Erythroblast (primary cell): ENCODE results near the gene HCST.

Source experiments
- DNase-seq, 2 experiments: peaks; one replicate each; lab custom pipeline; 2025; lab: John Stamatoyannopoulos, UW
- GATA1 ChIP-seq: IDR thresholded peaks from 2 replicates; pipeline ENCODE4 v1.6.1; 2011; ENCODE audit warnings: low read depth, mild to moderate bottlenecking, control low read depth, low read length, moderate library complexity
- POLR2A ChIP-seq: IDR thresholded peaks from 2 replicates; pipeline ENCODE4 v1.6.1; 2011; ENCODE audit warnings: mild to moderate bottlenecking, low read length

Gene HCST

GRCh38 chr19:35901854-35902661 is at the start of gene HCST:
HCST (plus strand) TSS chr19:35902529; CDS start chr19:35902594, 65 bp downstream.
- DNase-seq: no peak
- TF ChIP-seq POLR2A (no peak), GATA1 (no peak)

GRCh38 chr19:35853038-35853756 is 49.1 kb upstream of the HCST start:
- DNase-seq: no peak
- TF ChIP-seq GATA1 (no peak), POLR2A (no peak)

- TF ChIP-seq GATA1 (no peak), POLR2A (no peak)
- DNase-seq: no peak
These were observed 45.7 kb upstream of the HCST start, which contains the start of gene KIRREL2 for GRCh38 chr19:35856546-35857149. KIRREL2 (plus strand) TSS chr19:35856911; CDS start chr19:35857120, 209 bp downstream.

GRCh38 chr19:35858311-35858710 is 44.0 kb upstream of the HCST start:
- DNase-seq: no peak

GRCh38 chr19:35859414-35859813 is 42.9 kb upstream of the HCST start:
- no peak for TF ChIP-seq GATA1
- TF ChIP-seq POLR2A: no peak

More at GRCh38 chr19:35858311-35858710, 44.0 kb upstream of the HCST start:
- TF ChIP-seq POLR2A: no peak
- no peak for TF ChIP-seq GATA1

GRCh38 chr19:35860436-35860817 is 41.9 kb upstream of the HCST start:
- TF ChIP-seq POLR2A: no peak
- TF ChIP-seq GATA1: no peak

More at GRCh38 chr19:35859414-35859813, 42.9 kb upstream of the HCST start:
- no peak for DNase-seq

GRCh38 chr19:35860818-35861639 is 41.3 kb upstream of the HCST start:
- no peak for DNase-seq
- TF ChIP-seq GATA1 (no peak), POLR2A (no peak)

More at GRCh38 chr19:35860436-35860817, 41.9 kb upstream of the HCST start:
- no peak for DNase-seq

- no peak for DNase-seq
- TF ChIP-seq POLR2A: no peak
- no peak for TF ChIP-seq GATA1
These were observed 40.6 kb upstream of the HCST start for GRCh38 chr19:35861640-35862160.

GRCh38 chr19:35862528-35862927 is 39.8 kb upstream of the HCST start:
- DNase-seq: no peak
- TF ChIP-seq POLR2A: no peak
- no peak for TF ChIP-seq GATA1

- no peak for TF ChIP-seq POLR2A
- no peak for TF ChIP-seq GATA1
- no peak for DNase-seq
These were observed 39.3 kb upstream of the HCST start for GRCh38 chr19:35863018-35863417.

- DNase-seq: peak in 1 of 2 experiments; percentile 25
- TF ChIP-seq GATA1 (no peak), POLR2A (no peak)
These were observed 34.0 kb upstream of the HCST start, which contains the start of gene APLP1 for GRCh38 chr19:35868172-35868822. APLP1 (plus strand) TSS chr19:35868574; CDS start chr19:35868637, 63 bp downstream.

- TF ChIP-seq GATA1 (no peak), POLR2A (no peak)
- DNase-seq: no peak
These were observed 33.5 kb upstream of the HCST start for GRCh38 chr19:35868823-35869326.
